Measurements from ENCODE around the gene AK5. TPM values are rescaled to one million over a fixed set of nuclear protein-coding genes. Genes with fewer than 3 reads are reported as not detected.

The AK5 gene
- total RNA-seq, 1 donor from 2014 or later = 1.8 TPM

DNA sequence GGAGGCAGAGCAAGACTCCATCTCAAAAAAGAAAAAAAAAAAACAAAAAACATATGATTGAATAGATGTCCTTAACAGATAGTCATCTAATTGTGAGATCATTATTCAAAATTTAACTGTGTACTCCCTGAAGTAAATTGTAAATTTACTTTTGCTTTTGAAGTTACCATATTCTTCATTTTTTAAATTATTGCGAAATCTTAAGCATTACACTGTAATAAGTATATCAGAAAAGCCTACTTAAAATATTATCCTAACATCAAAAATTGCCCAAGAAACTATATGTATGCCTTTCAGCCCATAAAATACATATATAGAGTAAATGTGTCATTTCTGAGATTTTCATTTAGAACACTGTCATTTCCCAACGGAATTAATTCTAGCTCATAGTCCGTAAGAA lies 91.9 kb downstream of the AK5 start:
- TF ChIP-seq, protein P1, sequence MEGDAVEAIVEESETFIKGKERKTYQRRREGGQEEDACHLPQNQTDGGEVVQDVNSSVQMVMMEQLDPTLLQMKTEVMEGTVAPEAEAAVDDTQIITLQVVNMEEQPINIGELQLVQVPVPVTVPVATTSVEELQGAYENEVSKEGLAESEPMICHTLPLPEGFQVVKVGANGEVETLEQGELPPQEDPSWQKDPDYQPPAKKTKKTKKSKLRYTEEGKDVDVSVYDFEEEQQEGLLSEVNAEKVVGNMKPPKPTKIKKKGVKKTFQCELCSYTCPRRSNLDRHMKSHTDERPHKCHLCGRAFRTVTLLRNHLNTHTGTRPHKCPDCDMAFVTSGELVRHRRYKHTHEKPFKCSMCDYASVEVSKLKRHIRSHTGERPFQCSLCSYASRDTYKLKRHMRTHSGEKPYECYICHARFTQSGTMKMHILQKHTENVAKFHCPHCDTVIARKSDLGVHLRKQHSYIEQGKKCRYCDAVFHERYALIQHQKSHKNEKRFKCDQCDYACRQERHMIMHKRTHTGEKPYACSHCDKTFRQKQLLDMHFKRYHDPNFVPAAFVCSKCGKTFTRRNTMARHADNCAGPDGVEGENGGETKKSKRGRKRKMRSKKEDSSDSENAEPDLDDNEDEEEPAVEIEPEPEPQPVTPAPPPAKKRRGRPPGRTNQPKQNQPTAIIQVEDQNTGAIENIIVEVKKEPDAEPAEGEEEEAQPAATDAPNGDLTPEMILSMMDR (IDR thresholded peaks at IDR 0.05; ENCODE audit: insufficient read depth, low read length, poor library complexity, severe bottlenecking) = no peak
- Histone ChIP-seq H3K36me3 (ENCODE audit: control insufficient read depth, insufficient read depth, low read length) (no peaks in the 10 kb centered on the region), H3K4me3 (ENCODE audit: low read depth, low read length) (no peak overlapping the region), H3K27me3 (ENCODE audit: control insufficient read depth, insufficient read depth, low read length) (no peaks in the 10 kb centered on the region)
- DNase-seq (ENCODE audit: low read depth) = no peak

DNA sequence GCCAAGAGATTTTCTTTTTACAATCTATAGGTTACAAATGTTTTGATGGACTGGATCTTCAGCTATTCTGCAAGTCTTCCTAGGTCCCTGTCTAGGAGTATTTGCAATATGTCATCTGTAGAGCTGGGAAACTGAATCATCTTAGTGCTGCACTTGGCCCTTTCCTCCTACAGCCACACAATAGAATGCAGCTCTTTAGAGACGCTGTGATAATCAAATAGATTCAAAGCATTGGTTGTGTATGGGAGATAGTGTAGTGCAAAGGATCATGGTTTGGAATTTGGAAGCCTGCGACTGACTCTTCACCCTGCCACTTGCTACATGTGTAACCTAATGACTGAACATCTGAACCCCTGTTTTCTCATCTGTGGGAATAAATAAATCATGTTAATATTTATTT lies 93.7 kb downstream of the AK5 start:
- DNase-seq (ENCODE audit: low read depth) = no peak
- TF ChIP-seq, protein P1 (IDR thresholded peaks at IDR 0.05; ENCODE audit: insufficient read depth, low read length, poor library complexity, severe bottlenecking) = no peak
- Histone ChIP-seq H3K36me3 (ENCODE audit: control insufficient read depth, insufficient read depth, low read length) (no peaks in the 10 kb centered on the region), H3K27me3 (ENCODE audit: control insufficient read depth, insufficient read depth, low read length) (no peaks in the 10 kb centered on the region), H3K4me3 (ENCODE audit: low read depth, low read length) (no peak overlapping the region)

- TF ChIP-seq, protein P1 (IDR thresholded peaks at IDR 0.05; ENCODE audit: insufficient read depth, low read length, poor library complexity, severe bottlenecking) = no peak
- no peaks in the 10 kb centered on the region for H3K27me3 ChIP-seq (ENCODE audit: control insufficient read depth, insufficient read depth, low read length)
- no peak for DNase-seq (ENCODE audit: low read depth)
- H3K4me3 ChIP-seq (ENCODE audit: low read depth, low read length) = no peak overlapping the region
- H3K36me3 ChIP-seq (ENCODE audit: control insufficient read depth, insufficient read depth, low read length) = no peaks in the 10 kb centered on the region
Measured at GRCh38 chr1:77375990-77376389, 94.2 kb downstream of the AK5 start.

GRCh38 chr1:77378723-77379535 lies 97.1 kb downstream of the AK5 start:
- H3K27me3 ChIP-seq (ENCODE audit: control insufficient read depth, insufficient read depth, low read length) = no peaks in the 10 kb centered on the region
- no peak overlapping the region for H3K4me3 ChIP-seq (ENCODE audit: low read depth, low read length)
- TF ChIP-seq, protein P1 (IDR thresholded peaks at IDR 0.05; ENCODE audit: insufficient read depth, low read length, poor library complexity, severe bottlenecking) = no peak
- no peaks in the 10 kb centered on the region for H3K36me3 ChIP-seq (ENCODE audit: control insufficient read depth, insufficient read depth, low read length)
- no peak for DNase-seq (ENCODE audit: low read depth)

DNA sequence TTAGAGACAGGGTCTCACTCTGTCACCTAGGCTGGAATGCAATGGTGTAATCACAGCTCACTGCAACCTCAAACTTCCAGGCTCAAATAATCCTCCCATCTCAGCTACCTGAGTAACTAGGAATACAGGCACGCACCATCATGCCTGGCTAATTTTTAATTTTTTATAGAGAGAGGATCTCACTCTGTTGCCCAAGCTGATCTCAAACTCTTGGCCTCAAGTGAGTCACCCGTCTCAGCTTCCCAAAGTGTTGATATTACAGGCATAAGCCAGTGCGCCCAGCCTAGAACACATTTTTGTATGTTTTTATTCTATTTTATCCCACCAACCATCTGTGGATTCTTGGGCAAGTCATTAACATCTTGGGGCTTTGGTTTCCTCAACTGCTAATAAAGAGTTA lies 100.5 kb downstream of the AK5 start:
- Histone ChIP-seq H3K27me3 (ENCODE audit: control insufficient read depth, insufficient read depth, low read length) (no peaks in the 10 kb centered on the region), H3K36me3 (ENCODE audit: control insufficient read depth, insufficient read depth, low read length) (no peaks in the 10 kb centered on the region), H3K4me3 (ENCODE audit: low read depth, low read length) (no peak overlapping the region)
- DNase-seq (ENCODE audit: low read depth) = peak; percentile 76
- TF ChIP-seq, protein P1 (IDR thresholded peaks at IDR 0.05; ENCODE audit: insufficient read depth, low read length, poor library complexity, severe bottlenecking) = no peak

DNA sequence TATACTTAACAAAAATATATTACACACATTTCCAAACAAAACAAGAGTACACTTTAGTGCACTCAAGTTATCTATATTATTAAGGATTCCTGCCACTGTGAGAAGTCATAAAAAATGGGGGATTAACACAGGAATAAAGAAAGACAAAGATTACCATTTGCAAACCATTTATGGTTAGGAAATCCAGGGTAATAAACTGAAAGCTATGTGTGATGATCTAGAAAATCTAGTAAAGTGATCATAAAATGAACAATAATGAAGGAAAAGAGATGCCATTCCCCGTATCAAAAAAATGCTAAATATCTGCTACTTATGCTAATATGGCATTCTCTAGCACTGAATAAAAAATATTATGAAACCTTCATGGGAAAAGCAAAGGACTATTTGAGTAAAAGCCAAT lies 101.4 kb downstream of the AK5 start:
- no peak for DNase-seq (ENCODE audit: low read depth)
- TF ChIP-seq, protein P1 (IDR thresholded peaks at IDR 0.05; ENCODE audit: insufficient read depth, low read length, poor library complexity, severe bottlenecking) = no peak
- Histone ChIP-seq H3K27me3 (ENCODE audit: control insufficient read depth, insufficient read depth, low read length) (no peaks in the 10 kb centered on the region), H3K4me3 (ENCODE audit: low read depth, low read length) (no peak overlapping the region), H3K36me3 (ENCODE audit: control insufficient read depth, insufficient read depth, low read length) (no peaks in the 10 kb centered on the region)

All from kidney epithelial cell (primary cell).